Measurements from ENCODE around the gene ACSL3.

Gene ACSL3

GRCh38 chr2:222883420-222883819 is 22.6 kb downstream of the ACSL3 start:
- peak; percentile 45 for DNase-seq

DNA sequence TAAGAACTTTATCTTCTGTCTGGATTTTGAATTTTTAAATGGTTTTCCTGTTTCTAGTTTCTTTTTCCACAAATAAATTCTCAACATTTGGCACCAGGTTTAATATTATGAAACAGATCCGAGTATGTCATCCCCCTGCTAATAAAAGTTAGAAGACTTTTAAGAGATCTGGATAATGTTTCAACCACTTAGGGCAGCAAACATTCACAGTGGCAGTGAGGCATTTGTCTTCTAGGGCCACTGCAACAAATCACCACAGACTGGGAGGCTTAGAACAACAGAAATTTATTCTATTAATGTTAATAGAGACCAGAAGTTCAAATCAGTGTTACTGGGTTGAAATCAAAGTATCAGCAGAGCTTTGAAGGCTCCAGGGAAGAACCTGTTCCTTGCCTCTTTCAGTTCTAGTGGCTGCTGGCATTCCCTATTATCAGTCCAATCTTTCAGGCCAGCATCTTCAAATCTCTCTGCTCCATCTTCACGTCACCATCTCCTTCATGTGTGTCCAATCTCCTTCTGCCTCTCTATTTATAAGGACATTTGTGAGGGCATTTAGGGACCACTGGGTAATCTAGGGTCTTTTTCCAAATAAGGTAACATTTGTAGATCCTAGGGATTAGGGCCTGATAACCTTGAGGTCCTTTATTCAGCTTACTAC is 23.4 kb downstream of the ACSL3 start:
- no peak for DNase-seq

GRCh38 chr2:222884805-222885424 is 24.1 kb downstream of the ACSL3 start:
- peak; percentile 27 for DNase-seq

DNA sequence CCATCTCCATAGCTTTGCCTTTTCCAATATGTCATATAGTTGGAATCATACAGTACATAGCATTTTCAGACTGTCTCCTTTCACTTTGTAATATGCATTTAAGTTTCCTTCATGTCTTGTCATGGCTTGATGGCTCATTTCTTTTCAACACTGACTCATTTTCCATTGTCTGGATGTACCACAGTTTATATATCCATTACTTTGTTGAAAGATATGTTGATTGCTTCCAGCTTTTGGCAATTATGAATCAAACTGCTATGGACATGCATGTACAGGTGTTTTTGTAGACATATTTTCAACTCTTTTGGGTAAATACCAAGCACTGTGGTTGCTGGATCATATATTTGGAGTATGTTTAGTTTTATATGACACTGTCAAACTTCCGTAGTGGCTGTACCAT is 26.3 kb downstream of the ACSL3 start:
- DNase-seq: peak; percentile 22

- DNase-seq: no peak
Measured at GRCh38 chr2:222888716-222889115, 27.9 kb downstream of the ACSL3 start.

DNA sequence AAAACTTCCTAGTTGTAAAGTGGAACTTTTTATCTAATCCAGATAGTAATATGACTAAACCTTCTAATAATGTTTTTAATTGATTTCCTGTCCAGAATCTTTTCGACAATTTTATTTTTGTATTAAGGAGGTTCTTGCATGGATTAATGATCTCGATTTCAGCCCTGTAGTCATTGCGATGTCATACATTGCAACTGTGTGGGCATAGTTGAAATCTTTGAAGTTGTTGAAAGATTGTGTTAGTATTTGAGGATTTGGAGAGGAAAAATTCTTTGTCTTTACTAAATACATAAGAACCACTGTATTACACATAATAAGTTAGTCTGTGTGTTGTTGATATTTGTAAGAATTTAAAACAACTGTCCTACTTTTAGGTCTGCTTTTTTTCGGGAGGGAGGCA is 31.1 kb downstream of the ACSL3 start:
- peak; percentile 29 for DNase-seq

- DNase-seq: no peak
Measured at GRCh38 chr2:222892321-222892720, 31.5 kb downstream of the ACSL3 start.

DNA sequence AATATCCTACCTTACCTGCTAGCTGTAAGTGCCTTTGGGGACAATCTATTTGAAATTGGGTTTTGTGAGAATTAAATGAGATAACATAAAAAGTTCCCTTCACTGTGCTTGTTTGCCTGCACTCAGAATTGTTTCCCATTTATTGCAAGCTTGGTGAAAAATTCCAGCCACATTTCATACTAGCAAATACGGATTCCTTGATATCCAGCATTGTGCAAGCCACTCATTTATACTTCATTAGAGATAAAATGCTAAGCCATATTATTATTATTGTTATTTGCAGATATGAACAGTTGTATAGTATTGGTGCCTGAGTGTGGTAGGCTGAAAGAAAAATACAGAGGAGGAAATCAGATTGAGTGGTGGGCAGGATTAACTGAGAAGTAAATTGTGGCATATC is 31.9 kb downstream of the ACSL3 start:
- no peak for DNase-seq

- DNase-seq: no peak
Measured at GRCh38 chr2:222893716-222894115, 32.9 kb downstream of the ACSL3 start.

DNA sequence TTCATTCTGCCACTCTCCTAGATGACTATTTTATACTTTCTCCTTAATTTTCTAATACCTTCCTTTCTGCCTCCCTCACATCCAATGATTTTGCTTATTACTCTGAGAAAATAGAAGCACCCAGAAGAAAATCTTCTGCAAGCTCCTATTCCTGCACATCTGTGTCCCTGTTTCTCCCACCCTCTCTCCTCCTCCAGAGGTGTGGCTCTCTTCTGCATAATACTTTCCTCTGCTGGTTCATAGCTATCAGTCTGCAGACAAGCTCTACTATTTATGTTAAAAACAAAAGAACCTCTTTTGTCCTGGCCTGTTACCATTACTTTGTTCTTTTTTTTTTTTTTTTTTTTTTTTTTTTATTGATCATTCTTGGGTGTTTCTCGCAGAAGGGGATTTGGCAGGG is 34.3 kb downstream of the ACSL3 start:
- no peak for DNase-seq

GRCh38 chr2:222897898-222898297 is 37.1 kb downstream of the ACSL3 start:
- DNase-seq: no peak

GRCh38 chr2:222899413-222900181 is 38.8 kb downstream of the ACSL3 start:
- DNase-seq: no peak

- DNase-seq: peak; percentile 39
Measured at GRCh38 chr2:222900354-222900753, 39.5 kb downstream of the ACSL3 start.

GRCh38 chr2:222902660-222903059 is 41.8 kb downstream of the ACSL3 start:
- DNase-seq: no peak

DNA sequence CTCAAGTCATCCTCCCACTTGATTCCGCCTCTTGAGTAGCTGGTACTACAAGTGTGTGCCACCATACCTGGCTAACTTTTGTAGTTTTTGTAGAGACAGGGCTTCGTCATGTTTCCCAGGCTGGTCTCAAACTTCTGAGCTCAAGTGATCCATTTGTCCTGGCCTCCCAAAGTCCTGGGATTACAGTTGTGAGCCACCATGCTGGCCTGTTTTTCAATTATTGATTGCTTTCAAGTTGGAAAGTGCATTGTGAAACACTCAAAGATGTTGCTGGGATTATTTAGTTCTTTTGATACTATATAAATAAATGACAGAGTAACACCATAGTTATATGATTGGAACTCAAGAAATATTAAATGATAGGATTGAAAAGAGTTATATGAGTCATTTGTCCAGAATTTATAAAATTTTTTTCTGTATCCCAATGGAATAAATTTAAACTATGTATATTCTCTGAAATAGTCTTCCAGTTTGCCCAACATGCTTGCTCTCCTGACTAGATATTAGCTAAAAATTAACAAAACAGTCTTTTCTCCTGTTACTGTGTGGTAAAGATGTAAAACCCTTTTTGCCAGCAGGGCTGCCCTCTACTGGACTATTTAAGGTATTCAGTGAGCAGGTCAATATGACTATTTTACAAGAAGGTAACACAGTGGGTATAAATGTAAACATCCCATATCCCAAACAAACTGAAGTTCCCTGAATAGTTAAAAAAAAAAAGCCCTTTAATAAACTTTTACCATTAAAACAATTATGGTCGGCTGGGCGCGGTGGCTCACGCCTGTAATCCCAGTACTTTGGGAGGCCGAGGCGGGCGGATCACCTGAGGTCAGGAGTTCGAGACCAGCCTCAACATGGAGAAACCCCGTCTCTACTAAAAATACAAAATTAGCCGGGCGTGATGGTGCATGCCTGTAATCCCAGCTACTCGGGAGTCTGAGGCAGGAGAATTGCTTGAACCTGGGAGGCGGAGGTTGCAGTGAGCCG is 42.7 kb downstream of the ACSL3 start:
- DNase-seq: peak; percentile 69

DNA sequence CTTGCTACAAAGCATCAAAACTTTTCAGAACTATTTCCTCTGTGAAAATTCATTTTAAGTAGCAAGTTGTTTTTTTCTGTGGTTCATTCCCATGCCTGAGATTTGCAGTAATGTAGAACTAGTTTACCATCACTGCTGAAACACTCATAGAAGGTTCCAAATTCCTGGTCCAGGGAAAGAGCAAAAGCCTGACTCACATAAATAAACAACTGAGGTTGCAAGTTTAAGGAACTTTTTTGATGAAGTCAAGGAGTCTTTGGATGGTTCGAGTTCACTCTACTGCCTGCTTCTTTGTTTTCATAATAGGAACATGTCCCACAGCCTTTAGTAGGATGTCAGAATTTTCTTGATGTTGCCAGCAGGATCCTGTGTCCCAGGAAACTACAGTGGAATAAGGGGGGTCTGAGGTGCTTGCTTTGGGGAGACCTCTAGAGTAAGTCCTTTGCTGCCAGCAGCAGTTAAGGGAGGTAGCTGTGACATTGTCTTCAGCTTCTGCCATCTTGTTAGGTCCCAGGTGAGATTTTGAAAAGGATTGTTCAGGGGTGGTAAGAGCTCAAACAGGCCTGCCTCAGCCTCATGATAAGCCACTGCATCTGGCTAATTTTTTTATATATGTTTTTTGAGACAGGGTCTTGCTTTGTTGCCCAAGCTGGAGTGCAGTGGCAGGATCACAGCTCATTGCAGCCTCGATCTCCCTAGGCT is 43.9 kb downstream of the ACSL3 start:
- DNase-seq: peak; percentile 89

GRCh38 chr2:222907048-222907447 is 46.2 kb downstream of the ACSL3 start:
- DNase-seq: no peak

DNA sequence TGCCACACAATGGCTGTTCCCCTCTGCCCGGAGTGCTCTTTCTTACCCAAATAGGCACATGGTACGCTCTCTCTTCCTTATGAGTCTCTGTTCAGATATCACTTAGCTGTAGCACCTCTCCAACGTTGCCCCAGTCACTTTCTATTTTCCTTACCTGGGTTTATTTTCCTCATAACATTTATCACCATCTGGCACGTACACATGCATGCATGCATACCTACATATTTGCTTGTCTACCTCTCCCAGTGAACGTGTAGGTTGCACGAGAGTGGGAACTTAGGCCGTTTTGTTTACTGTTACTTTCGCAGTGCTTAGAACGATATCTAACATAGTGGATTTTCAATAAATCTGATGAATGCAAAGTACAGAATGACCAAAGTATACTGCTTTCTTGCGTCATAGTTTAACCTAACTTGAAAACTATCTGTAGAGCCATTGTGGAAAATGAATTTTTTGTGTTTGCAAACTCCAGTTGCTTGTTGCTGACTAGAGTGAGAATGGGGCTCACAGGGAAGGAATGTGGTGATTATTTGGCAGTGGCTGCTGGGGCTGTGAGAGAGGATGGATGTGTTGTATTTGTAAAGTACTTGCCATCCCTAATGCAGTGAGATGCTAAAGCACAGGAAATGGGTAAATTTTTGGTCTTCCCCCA is 47.1 kb downstream of the ACSL3 start:
- DNase-seq: peak; percentile 69

- DNase-seq: no peak
Measured at GRCh38 chr2:222909286-222909685, 48.5 kb downstream of the ACSL3 start.

DNA sequence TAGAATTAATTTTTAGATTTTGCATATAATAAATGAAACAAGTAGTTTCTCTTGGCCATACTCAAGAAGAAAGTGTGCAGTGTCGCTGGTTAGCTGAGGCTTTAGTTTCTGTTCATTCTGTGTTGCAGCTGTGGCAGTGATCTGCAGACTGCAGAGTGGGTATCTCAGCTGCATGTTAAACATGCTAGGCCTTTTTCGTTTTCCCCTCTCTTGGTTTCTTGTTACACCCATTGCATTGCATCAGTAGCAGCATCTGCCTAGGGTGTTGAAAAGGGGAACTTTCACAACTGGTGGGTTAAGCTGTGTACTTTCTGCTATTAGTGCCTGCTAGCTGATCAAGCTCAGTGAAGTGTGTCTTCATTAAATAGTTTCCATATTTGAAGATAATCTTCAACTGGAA is 51.3 kb downstream of the ACSL3 start:
- peak; percentile 73 for DNase-seq

DNA sequence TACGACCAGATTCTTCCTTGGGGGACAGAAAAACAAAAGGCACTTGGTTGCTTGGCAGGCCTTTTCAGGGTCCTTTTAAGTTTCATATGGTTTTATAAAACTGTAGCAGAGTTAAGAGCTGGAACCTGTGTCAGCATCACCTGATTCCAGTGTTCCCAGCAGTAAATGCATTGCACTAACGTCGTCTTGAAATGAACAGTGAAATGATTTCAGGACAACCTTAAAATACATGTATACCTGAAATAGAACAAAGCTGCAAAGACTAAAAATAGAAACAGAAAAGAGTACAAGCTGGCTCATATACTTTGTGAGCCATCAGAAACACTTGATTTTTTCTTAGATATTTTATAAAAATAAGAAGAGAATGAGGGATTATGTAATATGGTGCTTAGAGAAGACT is 51.9 kb downstream of the ACSL3 start:
- DNase-seq: no peak
